HepG2 (cell line): ENCODE measurements around the gene NARF.

ENCODE experiments used
- ETV5 ChIP-seq: IDR thresholded peaks from 2 replicates; pipeline ENCODE4 v1.6.1; 2018; ENCODE audit warnings: missing biosample characterization, missing genetic modification reagents, inconsistent platforms, borderline replicate concordance
- HNF1A ChIP-seq, 2 experiments: sonication (generic) in 1 of 2; formaldehyde crosslinking in 1 of 2; IDR thresholded peaks; 2 replicates each; pipeline versions ENCODE4 v1.4.0 to v1.6.1; 2016 to 2020; ENCODE audit warnings: borderline replicate concordance in 1 of 2, low read depth in 1 of 2, mild to moderate bottlenecking in 1 of 2, missing genetic modification reagents in 1 of 2
- POLR2A ChIP-seq, 2 experiments: IDR thresholded peaks; 2 replicates each; pipeline ENCODE4 v1.6.1; 2011; ENCODE audit warnings: low read depth in 2 of 2, low read length in 2 of 2, mild to moderate bottlenecking in 1 of 2, moderate library complexity in 1 of 2; ENCODE audit not compliant: insufficient read depth in 1 of 2
- ZFP37 ChIP-seq: sonication (generic); formaldehyde crosslinking; IDR thresholded peaks from 2 replicates; pipeline ENCODE4 v1.4.0; 2020; ENCODE audit warnings: missing genetic modification reagents, borderline replicate concordance
- ZNF24 ChIP-seq: fragments of 450-650 bp; IDR thresholded peaks from 2 replicates; pipeline ENCODE4 v1.6.1; 2017; ENCODE audit warnings: antibody characterized with exemption, mild to moderate bottlenecking
- TF ChIP-seq, protein P1 (sequence below): sonication (generic); formaldehyde crosslinking; IDR thresholded peaks from 2 replicates; pipeline ENCODE4 v1.5.0; 2020; ENCODE audit warnings: mild to moderate bottlenecking, missing genetic modification reagents, moderate library complexity

GRCh38 chr17:82534401-82534812, 75.9 kb downstream of the NARF start:
- TF ChIP-seq ZFP37 (CRISPR knock-in tag) (no peak), HNF1A (IDR thresholded peaks at IDR 0.05; ENCODE audit: low read depth) (no peak), HNF1A (CRISPR knock-in tag; IDR thresholded peaks at IDR 0.05; ENCODE audit: borderline replicate concordance) (no peak), ZNF24 (no peak), POLR2A (IDR thresholded peaks at IDR 0.05; ENCODE audit: insufficient read depth in 1 of 2, low read depth in 2 of 2, low read length in 2 of 2) (no peak), ETV5 (CRISPR knock-in tag) (no peak)
- TF ChIP-seq, protein P1, sequence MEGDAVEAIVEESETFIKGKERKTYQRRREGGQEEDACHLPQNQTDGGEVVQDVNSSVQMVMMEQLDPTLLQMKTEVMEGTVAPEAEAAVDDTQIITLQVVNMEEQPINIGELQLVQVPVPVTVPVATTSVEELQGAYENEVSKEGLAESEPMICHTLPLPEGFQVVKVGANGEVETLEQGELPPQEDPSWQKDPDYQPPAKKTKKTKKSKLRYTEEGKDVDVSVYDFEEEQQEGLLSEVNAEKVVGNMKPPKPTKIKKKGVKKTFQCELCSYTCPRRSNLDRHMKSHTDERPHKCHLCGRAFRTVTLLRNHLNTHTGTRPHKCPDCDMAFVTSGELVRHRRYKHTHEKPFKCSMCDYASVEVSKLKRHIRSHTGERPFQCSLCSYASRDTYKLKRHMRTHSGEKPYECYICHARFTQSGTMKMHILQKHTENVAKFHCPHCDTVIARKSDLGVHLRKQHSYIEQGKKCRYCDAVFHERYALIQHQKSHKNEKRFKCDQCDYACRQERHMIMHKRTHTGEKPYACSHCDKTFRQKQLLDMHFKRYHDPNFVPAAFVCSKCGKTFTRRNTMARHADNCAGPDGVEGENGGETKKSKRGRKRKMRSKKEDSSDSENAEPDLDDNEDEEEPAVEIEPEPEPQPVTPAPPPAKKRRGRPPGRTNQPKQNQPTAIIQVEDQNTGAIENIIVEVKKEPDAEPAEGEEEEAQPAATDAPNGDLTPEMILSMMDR (CRISPR knock-in tag): 0 out of 2 replicates have a peak, but pooled peaks have one; percentile 15
